ENCODE measurements around the gene P2RY2.

The P2RY2 gene

GRCh38 chr11:73221996-73222395 is 3.9 kb downstream of the P2RY2 start:
- Histone ChIP-seq H3K36me3 (replicated peaks; ENCODE audit: insufficient read depth, low read length) (no peaks in the 10 kb centered on the region), H3K27me3 (replicated peaks; ENCODE audit: insufficient read depth, low read length) (no peaks in the 10 kb centered on the region), H3K4me2 (ENCODE audit: low read depth, low read length) (no peak overlapping the region), H2AFZ (ENCODE audit: low read length) (no peak overlapping the region), H3K9me3 (replicated peaks; ENCODE audit: insufficient read depth, low read length) (no peaks in the 10 kb centered on the region), H3F3A (ENCODE audit: insufficient read depth, low read length) (no peaks in the 10 kb centered on the region), H3K9me2 (replicated peaks; ENCODE audit: insufficient read depth, low read length) (no peaks in the 10 kb centered on the region), H3K9ac (ENCODE audit: low read length) (no peak overlapping the region), H4K20me1 (ENCODE audit: insufficient read depth, low read length) (no peaks in the 10 kb centered on the region), H3K4me3 (ENCODE audit: low read length) (no peak overlapping the region), H3K79me2 (ENCODE audit: low read length) (no peaks in the 10 kb centered on the region), H3K27ac (ENCODE audit: low read length) (no peak overlapping the region), H3K4me1 (ENCODE audit: low read length) (peaks cover 3% of the 10 kb centered on the region)
- DNase-seq = no peak
- no peak for TF ChIP-seq CTCF (IDR thresholded peaks at IDR 0.05; ENCODE audit: low read length)
- no peak for TF ChIP-seq EZH2 (optimal IDR thresholded peaks at IDR 0.05; ENCODE audit: low read depth, low read length)
- no peak for TF ChIP-seq EZH2phosphoT487 (IDR thresholded peaks at IDR 0.05; ENCODE audit: low read length)

DNA sequence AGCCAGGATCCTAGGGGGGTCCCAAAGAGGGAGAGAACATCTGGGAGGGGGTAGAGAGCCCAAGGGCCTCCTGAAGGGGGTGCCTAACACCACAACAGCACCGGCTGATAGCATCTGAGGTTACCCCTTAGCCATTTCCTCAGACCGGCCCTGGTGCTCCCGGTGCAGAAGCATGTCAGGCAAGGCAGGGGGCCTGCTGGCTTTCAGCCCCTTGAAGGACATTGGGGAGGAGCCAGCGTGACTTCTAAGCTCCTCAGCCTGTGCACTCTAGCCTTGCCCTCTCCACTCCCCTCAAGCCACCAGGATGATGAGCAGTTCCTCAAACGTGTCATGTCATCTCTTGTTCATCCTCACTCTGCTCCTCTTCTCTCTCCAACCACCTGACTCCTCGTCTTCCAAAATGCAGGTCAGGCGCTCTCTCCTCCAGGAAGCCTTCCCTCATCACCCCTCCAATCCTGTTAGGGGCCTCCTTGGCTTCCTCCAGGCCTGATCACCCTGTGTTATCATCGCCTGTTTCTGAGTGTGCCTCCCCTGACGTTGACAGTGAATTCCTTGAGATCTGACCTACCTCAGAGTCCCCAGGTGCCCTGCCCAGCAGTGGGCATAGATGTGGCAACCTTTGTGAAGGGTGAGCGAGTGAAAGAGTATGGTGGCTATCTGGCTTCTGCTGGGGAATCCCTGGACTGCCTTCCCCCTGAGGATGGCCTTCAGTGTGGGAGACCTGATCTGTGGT is 6.1 kb downstream of the P2RY2 start:
- Histone ChIP-seq H3F3A (ENCODE audit: insufficient read depth, low read length) (no peaks in the 10 kb centered on the region), H3K9ac (ENCODE audit: low read length) (no peak overlapping the region), H3K4me1 (ENCODE audit: low read length) (no peaks in the 10 kb centered on the region), H3K9me3 (replicated peaks; ENCODE audit: insufficient read depth, low read length) (no peaks in the 10 kb centered on the region), H3K27ac (ENCODE audit: low read length) (no peak overlapping the region), H3K4me3 (ENCODE audit: low read length) (no peak overlapping the region), H3K4me2 (ENCODE audit: low read depth, low read length) (no peak overlapping the region), H3K36me3 (replicated peaks; ENCODE audit: insufficient read depth, low read length) (no peaks in the 10 kb centered on the region), H3K27me3 (replicated peaks; ENCODE audit: insufficient read depth, low read length) (no peaks in the 10 kb centered on the region), H2AFZ (ENCODE audit: low read length) (no peak overlapping the region), H3K79me2 (ENCODE audit: low read length) (no peaks in the 10 kb centered on the region), H3K9me2 (replicated peaks; ENCODE audit: insufficient read depth, low read length) (no peaks in the 10 kb centered on the region), H4K20me1 (ENCODE audit: insufficient read depth, low read length) (no peaks in the 10 kb centered on the region)
- no peak for TF ChIP-seq EZH2phosphoT487 (IDR thresholded peaks at IDR 0.05; ENCODE audit: low read length)
- TF ChIP-seq CTCF (IDR thresholded peaks at IDR 0.05; ENCODE audit: low read length) = no peak
- no peak for TF ChIP-seq EZH2 (optimal IDR thresholded peaks at IDR 0.05; ENCODE audit: low read depth, low read length)
- DNase-seq = no peak

- DNase-seq = no peak
- TF ChIP-seq CTCF (IDR thresholded peaks at IDR 0.05; ENCODE audit: low read length) (no peak), EZH2 (optimal IDR thresholded peaks at IDR 0.05; ENCODE audit: low read depth, low read length) (no peak), EZH2phosphoT487 (IDR thresholded peaks at IDR 0.05; ENCODE audit: low read length) (no peak)
- Histone ChIP-seq H3F3A (ENCODE audit: insufficient read depth, low read length) (no peaks in the 10 kb centered on the region), H2AFZ (ENCODE audit: low read length) (no peak overlapping the region), H3K79me2 (ENCODE audit: low read length) (no peaks in the 10 kb centered on the region), H3K4me3 (ENCODE audit: low read length) (no peak overlapping the region), H3K27me3 (replicated peaks; ENCODE audit: insufficient read depth, low read length) (no peaks in the 10 kb centered on the region), H3K9me2 (replicated peaks; ENCODE audit: insufficient read depth, low read length) (no peaks in the 10 kb centered on the region), H3K4me2 (ENCODE audit: low read depth, low read length) (no peak overlapping the region), H3K9me3 (replicated peaks; ENCODE audit: insufficient read depth, low read length) (no peaks in the 10 kb centered on the region), H3K27ac (ENCODE audit: low read length) (no peak overlapping the region), H3K9ac (ENCODE audit: low read length) (no peak overlapping the region), H3K36me3 (replicated peaks; ENCODE audit: insufficient read depth, low read length) (no peaks in the 10 kb centered on the region), H4K20me1 (ENCODE audit: insufficient read depth, low read length) (no peaks in the 10 kb centered on the region), H3K4me1 (ENCODE audit: low read length) (no peaks in the 10 kb centered on the region)
These were observed 7.1 kb downstream of the P2RY2 start for GRCh38 chr11:73225001-73225686.
